ENCODE data around the gene TGIF1.
"Not testable (repeated sequence)": the region's sequence is repeated elsewhere in the genome, so short reads cannot be mapped to it uniquely, and the experiment has no call there.

The TGIF1 gene

GRCh38 chr18:3450012-3450798, at the start of gene TGIF1:
Gene TGIF1, plus strand, starts transcription at chr18:3450172. Its CDS starts 318 bp downstream, at chr18:3450490.
- DNase-seq, result no peak

- no peak for DNase-seq
Measured at GRCh38 chr18:3400567-3401296, 49.2 kb upstream of the TGIF1 start.

GRCh38 chr18:3401669-3402620, 48.0 kb upstream of the TGIF1 start:
- no peak for DNase-seq

GRCh38 chr18:3402982-3403451, 47.0 kb upstream of the TGIF1 start:
- no peak for DNase-seq

- no peak for DNase-seq
Measured at GRCh38 chr18:3405713-3406112, 44.3 kb upstream of the TGIF1 start.

GRCh38 chr18:3408107-3408506, 41.9 kb upstream of the TGIF1 start:
- no peak for DNase-seq

- DNase-seq, result no peak
Measured at GRCh38 chr18:3409811-3410210, 40.2 kb upstream of the TGIF1 start.

GRCh38 chr18:3410273-3410672, 39.7 kb upstream of the TGIF1 start:
- DNase-seq, result no peak

GRCh38 chr18:3410876-3411275, 39.1 kb upstream of the TGIF1 start:
- not testable (repeated sequence) for DNase-seq

- DNase-seq, result no peak
Measured at GRCh38 chr18:3411327-3411726, 38.6 kb upstream of the TGIF1 start.

GRCh38 chr18:3411854-3412268, 38.1 kb upstream of the TGIF1 start:
- no peak for DNase-seq

- not testable (repeated sequence) for DNase-seq
Measured at GRCh38 chr18:3412528-3412927, 37.4 kb upstream of the TGIF1 start.

GRCh38 chr18:3415110-3415509, 34.9 kb upstream of the TGIF1 start:
- DNase-seq, result no peak

- no peak for DNase-seq
Measured at GRCh38 chr18:3418083-3418482, 31.9 kb upstream of the TGIF1 start.

GRCh38 chr18:3420919-3421279, 29.1 kb upstream of the TGIF1 start:
- DNase-seq, result no peak

GRCh38 chr18:3422905-3423304, 27.1 kb upstream of the TGIF1 start:
- no peak for DNase-seq

- no peak for DNase-seq
Measured at GRCh38 chr18:3424280-3424890, 25.6 kb upstream of the TGIF1 start.

- DNase-seq, result no peak
Measured at GRCh38 chr18:3425030-3425429, 24.9 kb upstream of the TGIF1 start.

GRCh38 chr18:3425446-3425845, 24.5 kb upstream of the TGIF1 start:
- no peak for DNase-seq

- no peak for DNase-seq
Measured at GRCh38 chr18:3426074-3426473, 23.9 kb upstream of the TGIF1 start.

GRCh38 chr18:3427944-3428343, 22.0 kb upstream of the TGIF1 start:
- DNase-seq, result no peak

- no peak for DNase-seq
Measured at GRCh38 chr18:3429121-3429520, 20.9 kb upstream of the TGIF1 start.

GRCh38 chr18:3434685-3435084, 15.3 kb upstream of the TGIF1 start:
- no peak for DNase-seq
